ENCODE results near the gene ZNF687.

The ZNF687 gene

GRCh38 chr1:151312411-151312810 lies 30.3 kb downstream of the ZNF687 start:
- no peak for DNase-seq (ENCODE audit: low spot score)

- no peak for DNase-seq (ENCODE audit: low spot score)
These were observed 30.7 kb downstream of the ZNF687 start for GRCh38 chr1:151312826-151313225.

- no peak for DNase-seq (ENCODE audit: low spot score)
These were observed 31.4 kb downstream of the ZNF687 start for GRCh38 chr1:151313501-151313900.

GRCh38 chr1:151314137-151314875 lies 32.2 kb downstream of the ZNF687 start:
- DNase-seq (ENCODE audit: low spot score) = no peak

- peak; percentile 75 for DNase-seq (ENCODE audit: low spot score)
These were observed 33.6 kb downstream of the ZNF687 start for GRCh38 chr1:151315565-151316235.

- DNase-seq (ENCODE audit: low spot score) = no peak
These were observed 36.9 kb downstream of the ZNF687 start for GRCh38 chr1:151318975-151319374.

GRCh38 chr1:151324390-151324930 lies 42.4 kb downstream of the ZNF687 start:
- DNase-seq (ENCODE audit: low spot score) = no peak

GRCh38 chr1:151325231-151325630 lies 43.1 kb downstream of the ZNF687 start:
- no peak for DNase-seq (ENCODE audit: low spot score)

- DNase-seq (ENCODE audit: low spot score) = no peak
These were observed 43.7 kb downstream of the ZNF687 start for GRCh38 chr1:151325646-151326429.

GRCh38 chr1:151326619-151327222 lies 44.6 kb downstream of the ZNF687 start:
- DNase-seq (ENCODE audit: low spot score) = no peak

GRCh38 chr1:151327223-151327902 lies 45.3 kb downstream of the ZNF687 start, which contains the start of gene PI4KB:
Gene PI4KB (minus strand): TSS chr1:151327416. CDS start chr1:151316481, 10,935 bp downstream.
- peak; percentile 97 for DNase-seq (ENCODE audit: low spot score)

GRCh38 chr1:151327903-151328674 lies 46.0 kb downstream of the ZNF687 start:
- DNase-seq (ENCODE audit: low spot score) = peak; percentile 45

GRCh38 chr1:151334822-151335221 lies 52.7 kb downstream of the ZNF687 start:
- DNase-seq (ENCODE audit: low spot score) = no peak

- no peak for DNase-seq (ENCODE audit: low spot score)
These were observed 54.5 kb downstream of the ZNF687 start for GRCh38 chr1:151336556-151336955.

- DNase-seq (ENCODE audit: low spot score) = peak; percentile 73
These were observed 59.0 kb downstream of the ZNF687 start for GRCh38 chr1:151340870-151341754.
